PC-9 (cell line): ENCODE measurements around the gene NOS1AP. TPM values are rescaled to one million over a fixed set of nuclear protein-coding genes. Genes with fewer than 3 reads are reported as not detected.
A peak's percentile ranks its signal among the peaks of the same experiment; 100 is the strongest.

ENCODE experiments used
- BruUV-seq: library from RNA; stranded (reverse); fragments of 400-500 nt; replicated peaks from 2 replicates; lab custom pipeline; 2021; lab: Mats Ljungman, UMichigan
- CTCF ChIA-PET: fragments of 300-600 bp; sonication (Branson Sonifier 250); formaldehyde crosslinking; loops from one replicate; lab custom pipeline; 2022; ENCODE audit warnings: antibody characterized with exemption; lab: Charles Lee
- POLR2A ChIA-PET: fragments of 300-600 bp; sonication (Branson Sonifier 250); formaldehyde crosslinking; loops from one replicate; lab custom pipeline; 2022; ENCODE audit warnings: antibody characterized with exemption; ENCODE audit not compliant: unreplicated experiment; lab: Charles Lee
- DNase-seq, 2 experiments: peaks; one replicate each; pipeline versions ENCODE4 v3.0.0 to v3.0.0-alpha.2; 2015 to 2022; ENCODE audit warnings: mixed read lengths in 1 of 2
- H2AFZ ChIP-seq: fragments of 200-600 bp; sonication (generic); 2 replicates; pipeline ENCODE4 v1.8.1; 2017; ENCODE audit warnings: antibody characterized with exemption
- H3F3A ChIP-seq: fragments of 200-600 bp; sonication (generic); 2 replicates; pipeline ENCODE4 v1.8.1; 2017; ENCODE audit warnings: antibody characterized with exemption, mild to moderate bottlenecking, low read depth; ENCODE audit not compliant: insufficient read depth
- H3K27ac ChIP-seq: fragments of 200-600 bp; sonication (generic); 2 replicates; pipeline ENCODE4 v1.6.1; 2016; ENCODE audit warnings: mixed run types
- H3K27me3 ChIP-seq: fragments of 200-600 bp; sonication (generic); 2 replicates; pipeline ENCODE4 v1.6.1; 2016; ENCODE audit warnings: low read depth, mixed run types; ENCODE audit not compliant: insufficient read depth
- H3K36me3 ChIP-seq: fragments of 200-600 bp; sonication (generic); 2 replicates; pipeline ENCODE4 v1.6.1; 2016; ENCODE audit warnings: low read depth, mixed run types
- H3K4me1 ChIP-seq: fragments of 200-600 bp; sonication (generic); replicated peaks from 2 replicates; pipeline ENCODE4 v1.6.1; 2016; ENCODE audit warnings: mixed run types; ENCODE audit not compliant: insufficient read depth
- H3K4me2 ChIP-seq: fragments of 200-600 bp; sonication (generic); 2 replicates; pipeline ENCODE4 v1.6.1; 2017; ENCODE audit warnings: mixed run types
- H3K4me3 ChIP-seq: fragments of 200-600 bp; sonication (generic); 2 replicates; pipeline ENCODE4 v1.6.1; 2016; ENCODE audit warnings: mixed run types
- H3K79me2 ChIP-seq: fragments of 200-600 bp; sonication (generic); 2 replicates; pipeline ENCODE4 v1.6.1; 2017; ENCODE audit warnings: low read depth, mixed run types
- H3K9me2 ChIP-seq: fragments of 200-600 bp; sonication (generic); 2 replicates; pipeline ENCODE4 v1.8.1; 2017; ENCODE audit warnings: mild to moderate bottlenecking; ENCODE audit not compliant: insufficient read depth
- H3K9me3 ChIP-seq: fragments of 200-600 bp; sonication (generic); 2 replicates; pipeline ENCODE4 v1.8.1; 2016; ENCODE audit warnings: low read depth; ENCODE audit not compliant: insufficient read depth
- H4K20me1 ChIP-seq: fragments of 200-600 bp; sonication (generic); 2 replicates; pipeline ENCODE4 v1.8.1; 2017; ENCODE audit not compliant: insufficient read depth
- CTCF ChIP-seq: fragments of 200-600 bp; sonication (generic); conservative IDR thresholded peaks from 2 replicates; pipeline ENCODE4 v1.6.1; 2017; ENCODE audit warnings: mixed run types, antibody characterized with exemption, mild to moderate bottlenecking, moderate library complexity
- EZH2 ChIP-seq: fragments of 200-600 bp; sonication (generic); IDR thresholded peaks from 2 replicates; pipeline ENCODE4 v1.8.0; 2017; ENCODE audit warnings: antibody characterized with exemption, low read depth
- intact Hi-C: fragments of 100-400 bp; cut with micrococcal nuclease; formaldehyde crosslinking; loops from one replicate; pipeline ENCODE4 v1.10.0; 2022; ENCODE audit not compliant: unreplicated experiment
- total RNA-seq: library from RNA; stranded (reverse); gene quantifications from 2 replicates; pipeline ENCODE4 v1.2.3, GENCODE V29; 2021

NOS1AP gene
- total RNA-seq, 1 experiment from 2014 or later = 9.9 TPM

- ChIA-PET POLR2A (interaction anchor here (0.7 kb wide), 1 partner anchor 190 kb away, joined by 4 read pairs; no protein-coding TSS in a partner anchor), CTCF (no interaction called here)
- no TSS peak for BruUV-seq
- Histone ChIP-seq H3K36me3 (peaks cover 17% of the 10 kb centered on the region), H3K4me3 (no peak overlapping the region), H3K27me3 (no peaks in the 10 kb centered on the region), H3K9me2 (no peaks in the 10 kb centered on the region), H2AFZ (no peak overlapping the region), H3K9me3 (no peaks in the 10 kb centered on the region), H3K79me2 (no peaks in the 10 kb centered on the region), H3K4me2 (no peak overlapping the region), H3K27ac (no peak overlapping the region), H3F3A (peaks cover 16% of the 10 kb centered on the region; the same call in 1 of the 2 replicates), H3K4me1 (peaks cover 22% of the 10 kb centered on the region), H4K20me1 (no peaks in the 10 kb centered on the region)
- TF ChIP-seq CTCF (no peak), EZH2 (no peak)
- DNase-seq = no peak
- intact Hi-C loops = no loop called here
Measured at GRCh38 chr1:162343470-162343869, 274.0 kb downstream of the NOS1AP start.

- CTCF ChIA-PET = interaction anchor here (0.5 to 1.4 kb wide), 2 partner anchors 25 to 305 kb away, joined by 4 to 7 read pairs; no protein-coding TSS in a partner anchor
- Histone ChIP-seq H3K9me2 (no peaks in the 10 kb centered on the region), H3K9me3 (no peaks in the 10 kb centered on the region), H2AFZ (no peak overlapping the region), H3F3A (peaks cover 36% of the 10 kb centered on the region), H3K79me2 (no peaks in the 10 kb centered on the region), H3K27ac (no peak overlapping the region), H3K4me2 (no peak overlapping the region), H3K4me1 (peaks cover 48% of the 10 kb centered on the region), H3K27me3 (no peaks in the 10 kb centered on the region), H3K4me3 (no peak overlapping the region), H3K36me3 (peaks cover 18% of the 10 kb centered on the region), H4K20me1 (no peaks in the 10 kb centered on the region)
- POLR2A ChIA-PET = interaction anchor here (0.6 kb wide), 2 partner anchors 29 to 277 kb away, joined by 5 to 9 read pairs; no protein-coding TSS in a partner anchor
- intact Hi-C loops = loop anchor here (1.0 to 5.0 kb wide), 3 partner anchors 25 to 290 kb away; no protein-coding TSS in a partner anchor
- peak; percentile 49 to 82 for DNase-seq
- TF ChIP-seq CTCF (no peak), EZH2 (no peak)
- BruUV-seq = no TSS peak
Measured at GRCh38 chr1:162347281-162347680, 277.8 kb downstream of the NOS1AP start.

- Histone ChIP-seq H4K20me1 (no peaks in the 10 kb centered on the region), H2AFZ (no peak overlapping the region), H3K79me2 (no peaks in the 10 kb centered on the region), H3K4me2 (peak overlapping the region; percentile 66), H3K4me1 (peaks cover 48% of the 10 kb centered on the region), H3K27me3 (no peaks in the 10 kb centered on the region), H3K36me3 (peaks cover 18% of the 10 kb centered on the region), H3F3A (peaks cover 36% of the 10 kb centered on the region), H3K27ac (peak overlapping the region; percentile 79), H3K9me2 (no peaks in the 10 kb centered on the region), H3K9me3 (no peaks in the 10 kb centered on the region), H3K4me3 (peak overlapping the region; percentile 17; the same call in 1 of the 2 replicates)
- peak; percentile 43 to 95 for DNase-seq
- TF ChIP-seq EZH2 = no peak
- no peak for TF ChIP-seq CTCF
- intact Hi-C loops = loop anchor here (1.0 to 5.0 kb wide), 2 partner anchors 22 to 292 kb away; no protein-coding TSS in a partner anchor
- POLR2A ChIA-PET = interaction anchor here (0.5 to 1.2 kb wide), 4 partner anchors 22 to 471 kb away, joined by 3 to 4 read pairs (median 4); partner anchors contain the start of gene C1orf226
- CTCF ChIA-PET = interaction anchor here (0.6 to 0.9 kb wide), 2 partner anchors 8 to 293 kb away, joined by 3 to 4 read pairs; no protein-coding TSS in a partner anchor
- BruUV-seq = no TSS peak
Measured at GRCh38 chr1:162349635-162350330, 280.3 kb downstream of the NOS1AP start.
